Calu3 (cell line): ENCODE data around the gene EEF2KMT. TPM values are rescaled to one million over a fixed set of nuclear protein-coding genes. Genes with fewer than 3 reads are reported as not detected.

Experiments used
- BruUV-seq: library from RNA; stranded (reverse); fragments of 400-500 nt; replicated peaks from 2 replicates; lab custom pipeline; 2021; lab: Mats Ljungman, UMichigan
- CTCF ChIA-PET: fragments of 300-600 bp; sonication (Branson Sonifier 250); formaldehyde crosslinking; loops from one replicate; lab custom pipeline; 2022; ENCODE audit warnings: antibody characterized with exemption; lab: Charles Lee
- DNase-seq: peaks from one replicate; pipeline ENCODE4 v3.0.0; 2022
- H3K27ac Mint-ChIP-seq: one replicate; pipeline ENCODE4 v1.8.0; 2022; ENCODE audit warnings: mixed read lengths; ENCODE audit not compliant: unreplicated experiment
- H3K27me3 Mint-ChIP-seq: one replicate; pipeline ENCODE4 v1.8.0; 2022; ENCODE audit warnings: mixed read lengths; ENCODE audit not compliant: unreplicated experiment
- H3K36me3 Mint-ChIP-seq: one replicate; pipeline ENCODE4 v1.8.0; 2022; ENCODE audit warnings: mild to moderate bottlenecking, moderate library complexity, mixed read lengths; ENCODE audit not compliant: insufficient read depth, unreplicated experiment
- H3K4me1 Mint-ChIP-seq: one replicate; pipeline ENCODE4 v1.8.0; 2022; ENCODE audit warnings: mild to moderate bottlenecking, low read depth, mixed read lengths; ENCODE audit not compliant: unreplicated experiment
- H3K4me3 Mint-ChIP-seq: one replicate; pipeline ENCODE4 v1.8.0; 2022; ENCODE audit warnings: mild to moderate bottlenecking, low read depth, moderate library complexity, mixed read lengths; ENCODE audit not compliant: unreplicated experiment
- H3K9me3 Mint-ChIP-seq: one replicate; pipeline ENCODE4 v1.8.0; 2022; ENCODE audit warnings: low read depth, mixed read lengths; ENCODE audit not compliant: unreplicated experiment
- intact Hi-C: fragments of 100-400 bp; cut with micrococcal nuclease; formaldehyde crosslinking; loops from one replicate; pipeline ENCODE4 v1.10.0; 2022; ENCODE audit not compliant: unreplicated experiment
- total RNA-seq: library from RNA; stranded (reverse); gene quantifications from 2 replicates; pipeline ENCODE4 v1.2.3, GENCODE V29; 2022
- TF ChIP-seq, protein P1 (sequence below): fragments of 200-600 bp; IDR thresholded peaks from one replicate; pipeline ENCODE4 v1.8.0; 2022; ENCODE audit warnings: antibody characterized with exemption; ENCODE audit not compliant: unreplicated experiment

EEF2KMT gene
- total RNA-seq, 1 experiment from 2014 or later = 25.6 TPM

DNA sequence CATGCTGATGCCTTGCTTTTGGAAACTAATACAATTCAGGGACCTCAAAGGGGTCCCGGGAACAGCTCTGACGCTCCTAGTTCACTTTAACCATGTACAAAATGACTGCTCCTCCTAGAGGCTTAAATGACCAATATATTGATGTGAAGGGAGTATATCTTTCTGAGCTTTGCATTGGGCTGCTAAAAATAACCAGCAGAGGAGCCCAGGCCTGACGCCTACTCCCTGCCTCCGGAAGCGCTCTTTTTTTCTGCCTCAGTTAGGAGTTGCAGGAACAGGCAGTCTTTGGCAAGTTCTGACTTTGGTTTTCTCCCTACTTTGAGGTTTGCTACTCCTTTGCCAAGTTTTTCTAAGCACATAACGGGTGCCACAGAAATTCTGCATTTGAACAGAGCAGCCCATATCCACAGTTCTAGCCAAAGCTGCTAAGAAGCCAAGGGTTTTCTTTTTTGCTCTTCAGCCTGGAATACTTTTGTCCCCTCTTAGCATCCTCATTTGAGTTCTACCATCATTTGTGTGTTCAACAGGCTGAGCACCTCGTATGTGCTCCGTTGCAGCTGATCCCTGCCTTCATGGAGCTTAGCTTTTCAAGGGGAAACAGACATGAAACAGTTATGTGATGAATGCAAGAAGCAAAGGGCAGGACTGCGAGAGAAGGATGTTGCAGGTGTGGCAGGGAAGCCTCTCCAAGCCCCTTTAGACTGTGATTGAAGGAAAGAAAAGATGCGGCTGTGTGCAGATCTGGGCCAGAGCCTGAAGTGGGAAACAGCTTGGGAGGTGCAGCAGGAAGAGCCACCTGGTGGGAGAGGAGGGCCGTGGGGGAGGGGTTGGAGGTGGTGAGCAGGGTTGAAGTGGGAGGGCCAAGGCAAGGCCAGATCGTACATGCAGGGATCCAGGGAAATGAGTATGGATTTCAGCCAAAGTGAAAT, 61.1 kb downstream of the EEF2KMT start:
- CTCF ChIA-PET = interaction anchor here (0.6 kb wide), 1 partner anchor 406 kb away, joined by 4 read pairs; no protein-coding TSS in a partner anchor
- no peak for DNase-seq
- H3K27me3 Mint-ChIP-seq = peaks cover 68% of the 10 kb centered on the region
- H3K36me3 Mint-ChIP-seq = peaks cover 21% of the 10 kb centered on the region
- intact Hi-C loops = no loop called here
- no peak overlapping the region for H3K27ac Mint-ChIP-seq
- H3K9me3 Mint-ChIP-seq = no peaks in the 10 kb centered on the region
- H3K4me3 Mint-ChIP-seq = no peak overlapping the region
- H3K4me1 Mint-ChIP-seq = peaks cover 25% of the 10 kb centered on the region
- TF ChIP-seq, protein P1, sequence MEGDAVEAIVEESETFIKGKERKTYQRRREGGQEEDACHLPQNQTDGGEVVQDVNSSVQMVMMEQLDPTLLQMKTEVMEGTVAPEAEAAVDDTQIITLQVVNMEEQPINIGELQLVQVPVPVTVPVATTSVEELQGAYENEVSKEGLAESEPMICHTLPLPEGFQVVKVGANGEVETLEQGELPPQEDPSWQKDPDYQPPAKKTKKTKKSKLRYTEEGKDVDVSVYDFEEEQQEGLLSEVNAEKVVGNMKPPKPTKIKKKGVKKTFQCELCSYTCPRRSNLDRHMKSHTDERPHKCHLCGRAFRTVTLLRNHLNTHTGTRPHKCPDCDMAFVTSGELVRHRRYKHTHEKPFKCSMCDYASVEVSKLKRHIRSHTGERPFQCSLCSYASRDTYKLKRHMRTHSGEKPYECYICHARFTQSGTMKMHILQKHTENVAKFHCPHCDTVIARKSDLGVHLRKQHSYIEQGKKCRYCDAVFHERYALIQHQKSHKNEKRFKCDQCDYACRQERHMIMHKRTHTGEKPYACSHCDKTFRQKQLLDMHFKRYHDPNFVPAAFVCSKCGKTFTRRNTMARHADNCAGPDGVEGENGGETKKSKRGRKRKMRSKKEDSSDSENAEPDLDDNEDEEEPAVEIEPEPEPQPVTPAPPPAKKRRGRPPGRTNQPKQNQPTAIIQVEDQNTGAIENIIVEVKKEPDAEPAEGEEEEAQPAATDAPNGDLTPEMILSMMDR = no peak
- no TSS peak for BruUV-seq

DNA sequence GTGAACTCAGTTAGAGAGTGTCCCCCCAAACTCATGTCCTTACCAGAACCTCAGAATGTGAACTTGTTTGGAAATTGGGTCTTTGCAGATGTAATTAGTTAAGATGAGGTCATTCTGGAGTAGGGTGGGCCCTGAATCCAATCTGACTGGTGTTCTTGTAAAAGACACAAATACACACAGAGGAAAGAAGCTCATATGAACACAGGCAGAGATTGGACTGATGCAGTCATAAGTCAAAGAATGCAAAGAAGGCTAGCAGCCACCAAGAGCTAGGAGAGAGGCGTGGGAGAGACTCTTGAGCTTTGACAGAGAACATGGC, 61.7 kb downstream of the EEF2KMT start:
- Mint-ChIP-seq H3K9me3 (no peaks in the 10 kb centered on the region), H3K27ac (no peak overlapping the region), H3K4me3 (no peak overlapping the region), H3K27me3 (peaks cover 61% of the 10 kb centered on the region), H3K36me3 (peaks cover 21% of the 10 kb centered on the region), H3K4me1 (peaks cover 25% of the 10 kb centered on the region)
- CTCF ChIA-PET = no interaction called here
- TF ChIP-seq, protein P1 = no peak
- no TSS peak for BruUV-seq
- intact Hi-C loops = no loop called here
- no peak for DNase-seq

Other genes starting within 250 kb of the EEF2KMT start
- 75.0 and 104 TPM in 2 replicates for gene PPL, start 160.6 kb downstream of the EEF2KMT start, total RNA-seq
- 0.52 and 0.54 TPM in 2 replicates for gene SEC14L5, start 139.5 kb downstream of the EEF2KMT start, total RNA-seq
- 15.8 and 16.1 TPM in 2 replicates for gene NAGPA, start 63.9 kb downstream of the EEF2KMT start, total RNA-seq
- gene C16orf89, start 31.8 kb downstream of the EEF2KMT start, total RNA-seq = not detected in 2 replicates
- gene ALG1, start 26.0 kb downstream of the EEF2KMT start, total RNA-seq = 38.3 and 41.6 TPM in 2 replicates